Panc1 (cell line): ENCODE data around the gene SESN1. TPM values are rescaled to one million over a fixed set of nuclear protein-coding genes. Genes with fewer than 3 reads are reported as not detected.

Experiments used
- ATAC-seq: fragments of 200-7000 bp; cut with Tn5 transposase; 2 replicates; pipeline ENCODE4 v1.9.1; 2020; ENCODE audit warnings: mild to moderate bottlenecking, moderate library complexity
- BruUV-seq: library from RNA; stranded (reverse); fragments of 400-500 nt; replicated peaks from 2 replicates; lab custom pipeline; 2021; lab: Mats Ljungman, UMichigan
- CTCF ChIA-PET: fragments of 300-600 bp; sonication (Branson Sonifier 250); formaldehyde crosslinking; loops from one replicate; lab custom pipeline; 2022; ENCODE audit warnings: antibody characterized with exemption; lab: Charles Lee
- POLR2A ChIA-PET: fragments of 300-600 bp; sonication (Branson Sonifier 250); formaldehyde crosslinking; loops from one replicate; lab custom pipeline; 2022; ENCODE audit warnings: antibody characterized with exemption; lab: Charles Lee
- DNase-seq: peaks from one replicate; pipeline ENCODE4 v3.0.0-alpha.2; 2010; ENCODE audit warnings: low read depth, low spot score
- H3K27ac ChIP-seq: 2 replicates; pipeline ENCODE4 v1.5.1; 2011; ENCODE audit warnings: mild to moderate bottlenecking, low read length, inconsistent platforms
- H3K27me3 ChIP-seq: fragments of 200-500 bp; sonication (Bioruptor generic); 2 replicates; pipeline ENCODE4 v1.6.0; 2014; ENCODE audit warnings: low read length, inconsistent platforms; ENCODE audit not compliant: control insufficient read depth, insufficient read depth
- H3K36me3 ChIP-seq: fragments of 200-500 bp; sonication (Bioruptor generic); 2 replicates; pipeline ENCODE4 v1.5.1; 2014; ENCODE audit warnings: inconsistent platforms, mild to moderate bottlenecking, low read length, moderate library complexity; ENCODE audit not compliant: control insufficient read depth, insufficient read depth
- H3K4me1 ChIP-seq: 2 replicates; pipeline ENCODE4 v1.5.1; 2011; ENCODE audit warnings: inconsistent platforms, mild to moderate bottlenecking, low read length, moderate library complexity; ENCODE audit not compliant: control insufficient read depth, insufficient read depth
- H3K4me3 ChIP-seq, 2 experiments: 2 replicates each; pipeline ENCODE4 v1.5.1; 2011 to 2012; ENCODE audit warnings: low read depth in 2 of 2, low read length in 2 of 2, mild to moderate bottlenecking in 2 of 2, inconsistent platforms in 1 of 2, moderate library complexity in 1 of 2
- H3K9me3 ChIP-seq: fragments of 200-500 bp; sonication (Bioruptor generic); 2 replicates; pipeline ENCODE4 v1.5.1; 2014; ENCODE audit warnings: low read depth, mild to moderate bottlenecking, inconsistent platforms, low read length, moderate library complexity; ENCODE audit not compliant: control insufficient read depth, insufficient read depth
- POLR2AphosphoS5 ChIP-seq: IDR thresholded peaks from 2 replicates; pipeline ENCODE4 v1.6.1; 2012; ENCODE audit warnings: mild to moderate bottlenecking, low read depth, low read length, moderate library complexity
- SIN3A ChIP-seq: IDR thresholded peaks from 2 replicates; pipeline ENCODE4 v1.6.1; 2012; ENCODE audit warnings: low read depth, mild to moderate bottlenecking, low read length, moderate library complexity, borderline replicate concordance; ENCODE audit not compliant: insufficient read depth
- TCF7L2 ChIP-seq: IDR thresholded peaks from 2 replicates; pipeline ENCODE4 v1.6.1; 2011; ENCODE audit warnings: mild to moderate bottlenecking, low read depth, low read length, inconsistent platforms
- in situ Hi-C: cut with HindIII; loops from 2 replicates; pipeline ENCODE4 v1.10.0; 2016; ENCODE audit warnings: low sequenced_read_pairs, low pct_unique_long_range_greater_than_20kb
- intact Hi-C: fragments of 100-400 bp; cut with micrococcal nuclease; formaldehyde crosslinking; loops from one replicate; pipeline ENCODE4 v1.10.0; 2022; ENCODE audit not compliant: unreplicated experiment
- total RNA-seq: library from RNA; stranded (reverse); gene quantifications from one replicate; pipeline ENCODE4 v1.2.1, GENCODE V29; 2021; ENCODE audit not compliant: unreplicated experiment
- TF ChIP-seq, protein P1 (sequence below), 2 experiments: IDR thresholded peaks; 2 replicates each; pipeline ENCODE4 v1.6.1; 2011 to 2012; ENCODE audit warnings: low read depth in 2 of 2, control low read depth in 1 of 2, low read length in 1 of 2, mild to moderate bottlenecking in 1 of 2, moderate library complexity in 1 of 2; ENCODE audit not compliant: insufficient read depth in 1 of 2
- TF ChIP-seq, protein P2 (sequence below): fragments of 450-650 bp; IDR thresholded peaks from 2 replicates; pipeline ENCODE4 v1.5.1; 2017; ENCODE audit warnings: mild to moderate bottlenecking

SESN1 gene
- total RNA-seq, 1 experiment from 2014 or later, result 11.3 TPM

DNA sequence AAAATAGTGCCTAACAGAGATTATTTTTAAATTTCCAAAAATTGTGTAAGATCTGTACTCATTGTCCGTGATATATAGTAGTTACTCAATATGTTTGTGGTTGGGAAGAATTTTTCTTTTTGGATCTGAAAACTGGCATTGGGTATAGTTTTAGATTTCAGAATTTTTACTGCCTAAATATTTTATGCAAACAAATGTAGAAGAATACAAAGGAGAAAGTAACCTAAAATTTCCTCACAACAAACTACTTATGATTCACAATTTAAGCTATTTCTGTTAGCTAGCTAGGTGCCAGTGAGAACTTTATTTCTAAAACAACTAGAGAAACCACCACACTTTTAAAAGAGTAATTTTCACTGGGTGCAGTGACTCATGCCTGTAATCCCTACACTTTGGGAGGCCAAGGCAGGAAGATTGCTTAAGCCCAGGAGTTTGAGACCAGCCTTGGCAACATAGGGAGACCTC lies 38.8 kb downstream of the SESN1 start:
- BruUV-seq, result no TSS peak
- POLR2A ChIA-PET, result no interaction called here
- in situ Hi-C loops, result no loop called here

DNA sequence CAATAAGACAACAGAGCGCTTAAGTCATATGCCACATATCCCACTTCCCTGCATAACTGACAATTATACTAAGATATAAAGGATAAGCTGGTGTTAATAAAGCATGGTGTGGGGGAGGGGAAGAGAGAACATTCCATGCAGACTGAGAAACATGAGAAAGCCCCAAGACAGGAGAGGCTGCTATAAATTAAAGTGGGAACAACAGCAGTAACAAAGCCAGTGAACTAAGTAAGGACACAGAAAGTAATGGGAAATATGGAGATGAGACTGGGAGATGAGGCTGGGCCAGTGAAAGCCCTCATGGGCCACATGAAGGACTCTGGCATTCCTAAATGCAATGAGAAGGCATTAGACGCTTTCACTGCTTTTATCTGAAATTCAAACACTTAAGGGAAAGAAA lies 41.3 kb downstream of the SESN1 start:
- no peaks in the 10 kb centered on the region for H3K9me3 ChIP-seq
- in situ Hi-C loops, result no loop called here
- no peaks in the 10 kb centered on the region for H3K4me1 ChIP-seq
- ChIA-PET CTCF (no interaction called here), POLR2A (no interaction called here)
- no peaks in the 10 kb centered on the region for H3K27me3 ChIP-seq
- DNase-seq (no peak), ATAC-seq (no peak)
- no peak overlapping the region for H3K27ac ChIP-seq
- intact Hi-C loops, result no loop called here
- TF ChIP-seq, protein P1, sequence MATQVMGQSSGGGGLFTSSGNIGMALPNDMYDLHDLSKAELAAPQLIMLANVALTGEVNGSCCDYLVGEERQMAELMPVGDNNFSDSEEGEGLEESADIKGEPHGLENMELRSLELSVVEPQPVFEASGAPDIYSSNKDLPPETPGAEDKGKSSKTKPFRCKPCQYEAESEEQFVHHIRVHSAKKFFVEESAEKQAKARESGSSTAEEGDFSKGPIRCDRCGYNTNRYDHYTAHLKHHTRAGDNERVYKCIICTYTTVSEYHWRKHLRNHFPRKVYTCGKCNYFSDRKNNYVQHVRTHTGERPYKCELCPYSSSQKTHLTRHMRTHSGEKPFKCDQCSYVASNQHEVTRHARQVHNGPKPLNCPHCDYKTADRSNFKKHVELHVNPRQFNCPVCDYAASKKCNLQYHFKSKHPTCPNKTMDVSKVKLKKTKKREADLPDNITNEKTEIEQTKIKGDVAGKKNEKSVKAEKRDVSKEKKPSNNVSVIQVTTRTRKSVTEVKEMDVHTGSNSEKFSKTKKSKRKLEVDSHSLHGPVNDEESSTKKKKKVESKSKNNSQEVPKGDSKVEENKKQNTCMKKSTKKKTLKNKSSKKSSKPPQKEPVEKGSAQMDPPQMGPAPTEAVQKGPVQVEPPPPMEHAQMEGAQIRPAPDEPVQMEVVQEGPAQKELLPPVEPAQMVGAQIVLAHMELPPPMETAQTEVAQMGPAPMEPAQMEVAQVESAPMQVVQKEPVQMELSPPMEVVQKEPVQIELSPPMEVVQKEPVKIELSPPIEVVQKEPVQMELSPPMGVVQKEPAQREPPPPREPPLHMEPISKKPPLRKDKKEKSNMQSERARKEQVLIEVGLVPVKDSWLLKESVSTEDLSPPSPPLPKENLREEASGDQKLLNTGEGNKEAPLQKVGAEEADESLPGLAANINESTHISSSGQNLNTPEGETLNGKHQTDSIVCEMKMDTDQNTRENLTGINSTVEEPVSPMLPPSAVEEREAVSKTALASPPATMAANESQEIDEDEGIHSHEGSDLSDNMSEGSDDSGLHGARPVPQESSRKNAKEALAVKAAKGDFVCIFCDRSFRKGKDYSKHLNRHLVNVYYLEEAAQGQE (IDR thresholded peaks at IDR 0.05; ENCODE audit: insufficient read depth in 1 of 2, low read depth in 2 of 2, low read length in 1 of 2), result no peak
- TF ChIP-seq POLR2AphosphoS5 (no peak), SIN3A (no peak), TCF7L2 (no peak)
- no peak overlapping the region for H3K4me3 ChIP-seq
- H3K36me3 ChIP-seq, result no peaks in the 10 kb centered on the region
- no TSS peak for BruUV-seq

More for the DNA sequence above, 38.8 kb downstream of the SESN1 start:
- Histone ChIP-seq H3K4me3 (no peak overlapping the region), H3K4me1 (0 out of 2 replicates have a peak, but pooled peaks cover 2% of the 10 kb centered on the region), H3K27me3 (no peaks in the 10 kb centered on the region), H3K36me3 (no peaks in the 10 kb centered on the region), H3K9me3 (no peaks in the 10 kb centered on the region), H3K27ac (no peak overlapping the region)
- CTCF ChIA-PET, result no interaction called here
- ATAC-seq (no peak), DNase-seq (no peak)
- intact Hi-C loops, result no loop called here
- TF ChIP-seq TCF7L2, result no peak
- TF ChIP-seq, protein P1 (IDR thresholded peaks at IDR 0.05; ENCODE audit: insufficient read depth in 1 of 2, low read depth in 2 of 2, low read length in 1 of 2), result no peak
- TF ChIP-seq, protein P2, sequence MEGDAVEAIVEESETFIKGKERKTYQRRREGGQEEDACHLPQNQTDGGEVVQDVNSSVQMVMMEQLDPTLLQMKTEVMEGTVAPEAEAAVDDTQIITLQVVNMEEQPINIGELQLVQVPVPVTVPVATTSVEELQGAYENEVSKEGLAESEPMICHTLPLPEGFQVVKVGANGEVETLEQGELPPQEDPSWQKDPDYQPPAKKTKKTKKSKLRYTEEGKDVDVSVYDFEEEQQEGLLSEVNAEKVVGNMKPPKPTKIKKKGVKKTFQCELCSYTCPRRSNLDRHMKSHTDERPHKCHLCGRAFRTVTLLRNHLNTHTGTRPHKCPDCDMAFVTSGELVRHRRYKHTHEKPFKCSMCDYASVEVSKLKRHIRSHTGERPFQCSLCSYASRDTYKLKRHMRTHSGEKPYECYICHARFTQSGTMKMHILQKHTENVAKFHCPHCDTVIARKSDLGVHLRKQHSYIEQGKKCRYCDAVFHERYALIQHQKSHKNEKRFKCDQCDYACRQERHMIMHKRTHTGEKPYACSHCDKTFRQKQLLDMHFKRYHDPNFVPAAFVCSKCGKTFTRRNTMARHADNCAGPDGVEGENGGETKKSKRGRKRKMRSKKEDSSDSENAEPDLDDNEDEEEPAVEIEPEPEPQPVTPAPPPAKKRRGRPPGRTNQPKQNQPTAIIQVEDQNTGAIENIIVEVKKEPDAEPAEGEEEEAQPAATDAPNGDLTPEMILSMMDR, result no peak
- TF ChIP-seq SIN3A, result no peak
- no peak for TF ChIP-seq POLR2AphosphoS5
